HG03469 (cell line): ENCODE measurements around the gene MPZL2.

Experiments used
- ATAC-seq: cut with Tn5 transposase; IDR thresholded peaks from one replicate; pipeline ENCODE4 v1.9.1; 2021; ENCODE audit warnings: mild to moderate bottlenecking, moderate library complexity, moderate number of reproducible peaks; ENCODE audit not compliant: unreplicated experiment

The MPZL2 gene

GRCh38 chr11:118283756-118284350 is 19.8 kb upstream of the MPZL2 start:
- no peak for ATAC-seq

GRCh38 chr11:118283037-118283636 is 19.0 kb upstream of the MPZL2 start:
- ATAC-seq: no peak

- ATAC-seq: no peak
Observed at GRCh38 chr11:118282606-118283005, 18.5 kb upstream of the MPZL2 start.

GRCh38 chr11:118281284-118281683 is 17.2 kb upstream of the MPZL2 start:
- ATAC-seq: no peak

- no peak for ATAC-seq
Observed at GRCh38 chr11:118277312-118277711, 13.2 kb upstream of the MPZL2 start.

- no peak for ATAC-seq
Observed at GRCh38 chr11:118276422-118276821, 12.3 kb upstream of the MPZL2 start.

- ATAC-seq: no peak
Observed at GRCh38 chr11:118275176-118275575, 11.1 kb upstream of the MPZL2 start.

- no peak for ATAC-seq
Observed at GRCh38 chr11:118274186-118274585, 10.1 kb upstream of the MPZL2 start.

- no peak for ATAC-seq
Observed at GRCh38 chr11:118272001-118272400, 7.9 kb upstream of the MPZL2 start.

GRCh38 chr11:118267486-118267885 is 3.4 kb upstream of the MPZL2 start:
- no peak for ATAC-seq

- no peak for ATAC-seq
Observed at GRCh38 chr11:118265954-118266353, 1.9 kb upstream of the MPZL2 start.

- no peak for ATAC-seq
Observed at GRCh38 chr11:118264569-118265465, 720 bp upstream of the MPZL2 start.

- ATAC-seq: no peak
Observed at GRCh38 chr11:118263112-118263511, 985 bp downstream of the MPZL2 start.

GRCh38 chr11:118260353-118260752 is 3.7 kb downstream of the MPZL2 start:
- ATAC-seq: no peak

- no peak for ATAC-seq
Observed at GRCh38 chr11:118259138-118259537, 5.0 kb downstream of the MPZL2 start.

GRCh38 chr11:118258410-118258809 is 5.7 kb downstream of the MPZL2 start:
- no peak for ATAC-seq

- no peak for ATAC-seq
Observed at GRCh38 chr11:118252688-118253087, 11.4 kb downstream of the MPZL2 start.

- no peak for ATAC-seq
Observed at GRCh38 chr11:118251858-118252652, 12.0 kb downstream of the MPZL2 start, which contains the start of gene MPZL3. TSS of gene MPZL3 (minus strand) at chr11:118252365. CDS start at chr11:118252294, 71 bp downstream.

GRCh38 chr11:118247041-118247440 is 17.1 kb downstream of the MPZL2 start:
- ATAC-seq: no peak

GRCh38 chr11:118245936-118246562 is 18.0 kb downstream of the MPZL2 start:
- no peak for ATAC-seq
